Uterus (tissue), 2 donors: ENCODE measurements around the gene POLR2H.

ENCODE experiments used
- POLR2A ChIP-seq, 2 donors: fragments of 450-650 bp; IDR thresholded peaks; one replicate each; pipeline ENCODE4 v1.6.1; 2016; ENCODE audit warnings: antibody characterized with exemption in 2 of 2, mild to moderate bottlenecking in 1 of 2, moderate library complexity in 1 of 2
- TF ChIP-seq, protein P1 (sequence below), 4 experiments: fragments of 200-600 bp in 2 of 4; fragments of 450-650 bp in 2 of 4; sonication (generic) in 2 of 4; IDR thresholded peaks; one replicate each; pipeline ENCODE4 v1.5.1; 2016 to 2019; ENCODE audit warnings: antibody characterized with exemption in 4 of 4, mild to moderate bottlenecking in 2 of 4, moderate library complexity in 1 of 4

GRCh38 chr3:184328516-184328915, 33.0 kb upstream of the POLR2H start:
- TF ChIP-seq, protein P1, sequence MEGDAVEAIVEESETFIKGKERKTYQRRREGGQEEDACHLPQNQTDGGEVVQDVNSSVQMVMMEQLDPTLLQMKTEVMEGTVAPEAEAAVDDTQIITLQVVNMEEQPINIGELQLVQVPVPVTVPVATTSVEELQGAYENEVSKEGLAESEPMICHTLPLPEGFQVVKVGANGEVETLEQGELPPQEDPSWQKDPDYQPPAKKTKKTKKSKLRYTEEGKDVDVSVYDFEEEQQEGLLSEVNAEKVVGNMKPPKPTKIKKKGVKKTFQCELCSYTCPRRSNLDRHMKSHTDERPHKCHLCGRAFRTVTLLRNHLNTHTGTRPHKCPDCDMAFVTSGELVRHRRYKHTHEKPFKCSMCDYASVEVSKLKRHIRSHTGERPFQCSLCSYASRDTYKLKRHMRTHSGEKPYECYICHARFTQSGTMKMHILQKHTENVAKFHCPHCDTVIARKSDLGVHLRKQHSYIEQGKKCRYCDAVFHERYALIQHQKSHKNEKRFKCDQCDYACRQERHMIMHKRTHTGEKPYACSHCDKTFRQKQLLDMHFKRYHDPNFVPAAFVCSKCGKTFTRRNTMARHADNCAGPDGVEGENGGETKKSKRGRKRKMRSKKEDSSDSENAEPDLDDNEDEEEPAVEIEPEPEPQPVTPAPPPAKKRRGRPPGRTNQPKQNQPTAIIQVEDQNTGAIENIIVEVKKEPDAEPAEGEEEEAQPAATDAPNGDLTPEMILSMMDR (IDR thresholded peaks at IDR 0.05) = no peak
- TF ChIP-seq POLR2A (IDR thresholded peaks at IDR 0.05) = no peak
